GM10266 (cell line): Measurements from ENCODE around the gene ETS2.

ENCODE experiments used
- DNase-seq: peaks from one replicate; pipeline ENCODE4 v3.0.0; 2012; ENCODE audit errors: extremely low spot score
- TF ChIP-seq, protein P1 (sequence below): IDR thresholded peaks from 2 replicates; pipeline ENCODE4 v1.5.1; 2012; ENCODE audit warnings: mild to moderate bottlenecking, low read depth; ENCODE audit not compliant: control insufficient read depth, insufficient read depth; ENCODE audit errors: missing control alignments

Gene ETS2

DNA sequence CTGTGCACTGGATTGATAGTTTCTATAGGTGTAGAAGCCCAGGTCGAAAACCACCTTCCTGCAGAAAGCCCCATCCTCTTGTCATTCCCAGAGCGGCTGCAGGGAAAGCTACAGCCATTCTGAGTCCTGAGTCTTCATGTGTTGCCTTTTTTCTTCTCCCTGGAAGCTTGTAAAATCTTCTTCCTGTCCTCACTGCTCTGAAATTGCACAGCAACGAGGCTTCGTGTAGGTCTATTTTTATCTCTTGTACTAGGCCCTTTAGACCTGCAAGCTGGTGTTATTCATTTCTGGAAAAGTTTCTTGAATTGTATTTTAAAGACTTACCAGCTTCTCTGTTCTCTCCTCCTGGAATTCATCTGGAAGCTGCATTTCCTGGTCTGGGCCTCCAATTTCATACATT, 44.2 kb upstream of the ETS2 start:
- no peak for DNase-seq
- TF ChIP-seq, protein P1, sequence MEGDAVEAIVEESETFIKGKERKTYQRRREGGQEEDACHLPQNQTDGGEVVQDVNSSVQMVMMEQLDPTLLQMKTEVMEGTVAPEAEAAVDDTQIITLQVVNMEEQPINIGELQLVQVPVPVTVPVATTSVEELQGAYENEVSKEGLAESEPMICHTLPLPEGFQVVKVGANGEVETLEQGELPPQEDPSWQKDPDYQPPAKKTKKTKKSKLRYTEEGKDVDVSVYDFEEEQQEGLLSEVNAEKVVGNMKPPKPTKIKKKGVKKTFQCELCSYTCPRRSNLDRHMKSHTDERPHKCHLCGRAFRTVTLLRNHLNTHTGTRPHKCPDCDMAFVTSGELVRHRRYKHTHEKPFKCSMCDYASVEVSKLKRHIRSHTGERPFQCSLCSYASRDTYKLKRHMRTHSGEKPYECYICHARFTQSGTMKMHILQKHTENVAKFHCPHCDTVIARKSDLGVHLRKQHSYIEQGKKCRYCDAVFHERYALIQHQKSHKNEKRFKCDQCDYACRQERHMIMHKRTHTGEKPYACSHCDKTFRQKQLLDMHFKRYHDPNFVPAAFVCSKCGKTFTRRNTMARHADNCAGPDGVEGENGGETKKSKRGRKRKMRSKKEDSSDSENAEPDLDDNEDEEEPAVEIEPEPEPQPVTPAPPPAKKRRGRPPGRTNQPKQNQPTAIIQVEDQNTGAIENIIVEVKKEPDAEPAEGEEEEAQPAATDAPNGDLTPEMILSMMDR = no peak

DNA sequence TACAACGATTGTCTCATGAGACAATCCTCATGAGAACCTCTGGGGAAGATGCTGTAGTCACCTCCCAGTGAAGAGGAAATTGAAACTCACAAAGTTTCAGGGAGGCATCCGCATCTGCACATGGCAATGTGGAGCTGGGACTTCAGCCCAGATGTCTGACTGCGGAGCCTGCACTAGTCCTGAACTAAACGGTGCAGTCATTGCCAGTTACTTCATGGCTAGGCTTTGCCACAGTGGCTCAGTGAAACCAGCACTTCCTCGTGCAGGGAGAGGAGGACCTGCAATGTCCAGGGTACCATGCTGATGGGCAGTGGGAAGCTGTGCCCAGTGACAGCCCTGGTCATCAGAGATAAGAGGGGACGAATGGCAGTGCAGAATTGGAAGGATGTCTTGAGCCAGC, 40.7 kb upstream of the ETS2 start:
- DNase-seq = no peak
- TF ChIP-seq, protein P1 = no peak

DNA sequence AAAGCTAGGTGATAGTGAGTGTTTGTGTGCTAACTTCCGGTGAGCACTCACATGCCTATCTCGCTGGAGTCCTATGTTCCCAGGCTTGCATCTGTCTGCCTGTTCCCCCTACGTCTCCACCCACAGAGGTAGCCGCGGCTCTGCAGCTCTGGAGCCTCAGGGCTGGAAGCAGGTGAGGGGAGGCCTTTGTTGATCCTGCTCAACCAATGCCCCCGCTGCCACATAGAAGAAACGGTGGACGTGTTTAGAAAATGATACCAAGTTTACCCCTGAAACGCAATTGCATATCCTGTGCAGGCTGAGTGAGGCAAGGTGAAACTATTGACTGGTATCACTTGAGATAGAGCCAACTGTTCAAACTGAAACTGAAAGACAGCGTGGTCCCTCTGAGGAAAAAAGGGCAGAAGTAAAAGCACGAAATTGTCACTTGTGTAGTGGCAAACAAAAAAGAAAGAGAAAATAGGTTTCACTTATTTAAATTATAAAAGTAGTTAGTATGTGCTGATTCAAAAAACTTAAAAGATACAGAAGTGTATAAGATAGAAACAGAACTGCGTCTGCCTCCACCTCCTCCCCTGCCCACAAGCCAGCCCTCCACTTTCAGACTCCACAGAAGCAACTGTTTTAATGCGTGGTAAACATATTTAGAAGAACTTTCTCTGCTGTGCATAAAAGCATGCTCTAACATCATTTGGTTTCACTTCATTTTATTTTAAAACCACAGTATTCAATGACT, 38.6 kb upstream of the ETS2 start:
- TF ChIP-seq, protein P1 = no peak
- peak; percentile 73 for DNase-seq

DNA sequence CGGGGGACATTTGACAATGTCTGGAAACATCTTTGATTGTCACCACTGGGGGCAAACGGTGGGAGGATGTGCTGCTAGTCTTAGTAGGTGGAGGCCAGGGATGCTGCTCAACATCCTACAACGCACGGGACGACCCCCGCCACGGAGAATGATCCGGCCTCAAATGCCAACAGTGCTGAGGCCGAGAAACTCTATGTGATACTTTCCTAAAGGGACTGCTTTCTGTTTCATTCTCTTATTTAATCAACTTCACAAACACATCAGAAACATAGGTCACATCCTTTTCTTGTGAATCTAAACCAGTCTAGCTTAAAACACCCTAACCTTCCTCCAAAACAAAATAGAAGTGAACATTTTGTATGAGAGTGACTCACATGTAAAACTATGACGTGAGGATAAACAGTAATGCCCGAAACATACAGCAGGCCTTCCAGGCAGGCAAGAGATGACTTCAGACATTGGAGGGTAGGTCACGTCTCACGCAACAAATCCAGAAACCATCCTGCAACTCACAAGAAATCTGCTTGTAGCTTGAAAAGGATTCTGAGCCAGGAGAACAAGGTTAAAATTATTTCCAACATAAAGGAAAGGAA, 37.2 kb upstream of the ETS2 start:
- TF ChIP-seq, protein P1 = no peak
- DNase-seq = peak; percentile 26

DNA sequence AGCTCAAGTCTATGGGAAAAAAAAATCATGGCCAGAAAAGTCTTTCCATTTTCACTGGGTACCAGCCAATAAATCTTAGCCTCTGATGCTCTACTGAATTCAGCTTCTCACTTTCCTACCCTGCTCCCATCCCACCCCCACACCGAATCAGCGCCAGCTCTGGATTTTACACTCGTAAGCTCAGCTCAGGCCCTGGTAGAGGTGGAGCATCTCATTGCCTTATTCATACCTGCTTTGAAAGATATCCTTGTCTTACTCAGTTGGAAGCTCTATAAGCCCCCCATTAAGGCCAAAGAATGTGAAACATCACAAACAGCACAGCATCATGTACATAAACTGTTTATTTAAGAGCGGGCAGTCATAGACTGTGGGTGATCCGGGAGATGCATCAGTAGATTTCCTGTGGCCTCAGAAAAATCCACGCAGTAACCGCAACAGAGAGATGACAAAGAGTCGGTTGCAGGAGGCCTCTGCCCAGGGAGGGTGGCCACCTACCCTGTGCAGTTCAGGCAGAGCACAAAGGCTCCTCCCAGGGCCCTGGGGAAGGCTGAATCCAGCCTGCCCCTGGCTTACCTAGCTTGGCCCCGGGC, 36.4 kb upstream of the ETS2 start:
- TF ChIP-seq, protein P1 = no peak
- DNase-seq = no peak

DNA sequence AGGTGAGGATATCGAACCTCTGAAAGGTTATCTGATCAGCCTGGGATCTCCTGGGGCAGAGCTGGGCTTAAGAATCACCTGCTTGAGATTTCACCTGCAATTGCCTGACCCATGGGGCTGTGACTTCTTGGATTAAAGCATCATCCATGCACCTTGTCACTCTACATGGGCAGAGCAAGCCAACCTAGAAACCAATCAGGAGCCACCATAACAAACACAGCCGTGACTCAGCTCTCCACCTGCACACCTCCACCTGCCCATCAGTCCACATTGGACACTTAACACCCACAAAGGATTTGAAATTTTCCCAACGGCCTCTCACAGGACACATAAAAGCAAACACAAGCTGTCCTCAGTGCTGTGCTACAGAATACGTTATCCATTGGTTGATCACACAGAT, 35.1 kb upstream of the ETS2 start:
- no peak for DNase-seq
- TF ChIP-seq, protein P1 = no peak

DNA sequence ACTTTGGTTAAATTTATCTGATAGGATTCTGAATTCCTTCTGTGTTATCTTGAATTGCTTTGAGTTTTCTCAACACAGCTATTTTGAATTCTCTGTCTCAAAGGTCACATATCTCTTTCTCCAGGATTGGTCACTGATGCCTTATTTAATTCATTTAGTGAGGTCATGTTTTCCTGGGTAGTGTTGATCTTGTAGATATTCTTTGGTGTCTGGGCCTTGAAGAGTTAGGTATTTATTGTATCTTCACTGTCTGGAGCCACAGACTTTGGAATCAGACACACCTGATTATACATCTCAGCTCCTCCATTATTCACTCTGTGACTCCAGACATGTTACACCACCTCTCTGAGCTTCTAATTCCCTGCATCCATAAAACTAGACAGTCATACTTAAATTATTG, 34.2 kb upstream of the ETS2 start:
- DNase-seq = no peak
- TF ChIP-seq, protein P1 = no peak
